Frontal cortex (tissue), 4 donors: ENCODE measurements around the gene PRICKLE3. TPM values are rescaled to one million over a fixed set of nuclear protein-coding genes. Genes with fewer than 3 reads are reported as not detected.
"Not testable (repeated sequence)": the region's sequence is repeated elsewhere in the genome, so short reads cannot be mapped to it uniquely, and the experiment has no call there.

ENCODE experiments used
- DNase-seq, 2 donors: peaks; one replicate each; pipeline ENCODE4 v3.0.0; 2012; ENCODE audit warnings: low spot score in 2 of 2
- FAIRE-seq: peaks from 2 replicates; lab custom pipeline; 2012; peaks lifted over from hg19 to GRCh38; lab: Jason Lieb, UNC
- total RNA-seq: library from RNA; depleted of rRNA; stranded (reverse); fragments of >200 nt; gene quantifications from one replicate; pipeline ENCODE4 v1.2.3, GENCODE V29; 2014
- donor health status: control.
- donor health status: control.
- donor health status: control.

PRICKLE3 gene
- total RNA-seq, 1 donor from 2014 or later, result under 0.01 TPM

DNA sequence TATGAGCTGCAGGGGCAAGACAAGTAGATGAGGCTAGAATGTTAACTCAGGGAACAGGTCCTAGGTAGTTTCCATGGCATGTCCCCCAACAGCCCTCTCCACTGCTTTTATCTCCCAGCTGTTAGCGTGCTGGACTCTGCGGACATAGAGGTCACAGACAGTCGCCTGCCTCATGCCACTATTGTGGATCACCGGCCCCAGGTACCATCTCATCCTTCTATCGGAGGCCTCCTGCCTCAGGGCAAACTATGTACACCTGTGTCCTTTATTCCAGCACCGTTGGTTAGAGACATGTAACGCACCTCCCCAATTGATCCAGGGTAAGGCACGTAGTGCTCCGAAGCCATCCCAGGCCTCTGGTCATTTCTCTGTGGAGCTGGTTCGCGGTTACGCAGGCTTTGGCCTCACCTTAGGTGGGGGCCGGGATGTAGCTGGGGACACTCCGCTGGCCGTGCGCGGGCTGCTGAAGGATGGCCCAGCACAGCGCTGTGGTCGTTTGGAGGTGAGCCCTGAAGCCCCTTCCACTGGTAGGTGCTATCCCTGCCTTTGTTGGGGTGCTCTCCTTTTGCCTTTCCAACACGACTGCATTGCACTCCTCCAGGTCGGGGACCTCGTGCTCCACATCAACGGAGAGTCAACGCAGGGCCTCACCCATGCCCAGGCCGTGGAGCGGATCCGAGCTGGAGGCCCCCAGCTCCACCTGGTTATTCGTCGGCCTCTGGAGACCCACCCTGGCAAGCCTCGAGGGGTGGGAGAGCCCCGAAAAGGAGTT lies 21.4 kb downstream of the PRICKLE3 start:
- DNase-seq (no peak), FAIRE-seq (no peak)

DNA sequence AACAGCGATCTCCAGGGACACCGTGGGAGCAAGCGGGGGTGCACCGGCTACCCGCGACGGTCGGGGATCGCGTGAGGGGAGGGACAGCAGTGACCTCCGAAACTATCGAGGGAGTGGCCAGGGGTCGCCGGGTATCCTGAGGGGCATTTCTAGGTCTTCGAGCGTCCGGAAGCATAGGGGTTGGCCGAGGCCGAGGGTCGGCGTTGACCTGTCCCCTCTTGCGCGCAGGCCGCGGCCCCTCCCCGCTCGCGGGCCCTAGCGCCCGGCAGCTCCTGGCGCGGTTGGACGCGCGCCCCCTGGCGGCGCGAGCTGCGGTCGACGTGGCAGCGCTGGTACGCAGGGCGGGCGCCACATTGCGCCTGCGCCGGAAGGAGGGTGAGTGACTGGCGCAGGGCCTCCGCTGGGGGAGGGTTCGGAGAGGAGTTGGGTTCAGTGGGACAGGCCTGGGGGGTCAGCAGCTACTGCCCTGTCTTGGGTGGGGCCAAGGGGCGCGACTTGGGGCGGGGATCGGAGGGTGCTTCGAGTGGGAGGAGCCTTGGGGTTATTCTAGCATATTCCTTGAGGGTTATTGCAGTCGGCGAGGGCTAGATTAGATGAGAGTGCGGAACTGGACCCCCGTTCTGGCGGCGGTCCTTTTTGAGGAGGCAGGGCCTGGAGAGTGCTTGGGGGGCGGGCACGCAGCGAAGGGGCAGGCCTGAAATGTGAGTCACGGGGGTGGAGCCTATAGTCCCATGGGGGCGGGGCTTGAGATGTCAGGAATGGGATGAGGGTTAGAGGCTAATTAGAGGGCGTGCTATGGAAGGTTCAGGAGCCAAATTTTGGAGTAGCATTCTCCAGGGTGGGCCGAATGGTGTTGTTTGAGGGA lies 22.4 kb downstream of the PRICKLE3 start:
- no peak for FAIRE-seq
- DNase-seq, result peak; percentile 82 to 85

DNA sequence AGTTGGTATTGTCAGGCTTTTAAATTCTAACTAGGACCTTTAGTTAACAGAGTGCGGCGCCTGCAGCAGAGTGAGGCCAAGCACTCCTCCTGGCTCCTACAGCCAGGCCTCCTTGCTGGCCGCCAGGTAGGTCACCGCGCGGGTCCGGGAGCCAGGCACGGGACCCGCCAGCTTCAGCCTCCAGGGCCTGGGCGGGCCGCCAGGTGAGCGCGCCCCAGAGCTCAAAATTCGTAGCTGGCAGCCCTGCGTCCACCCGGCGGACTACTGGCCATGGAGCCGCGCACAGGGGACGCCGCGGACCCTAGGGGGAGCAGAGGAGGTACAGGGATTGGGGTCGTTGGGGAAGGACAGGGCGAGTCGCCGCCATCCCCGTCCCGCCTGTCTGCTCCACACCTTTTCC lies 23.6 kb downstream of the PRICKLE3 start, which contains the start of gene MAGIX:
Gene MAGIX, plus strand, starts transcription at position 139 of the 400 bp plus-strand sequence. Its CDS starts 132 bp downstream, at position 271.
- no peak for FAIRE-seq
- DNase-seq, result peak in 1 of 2 donors; percentile 5

DNA sequence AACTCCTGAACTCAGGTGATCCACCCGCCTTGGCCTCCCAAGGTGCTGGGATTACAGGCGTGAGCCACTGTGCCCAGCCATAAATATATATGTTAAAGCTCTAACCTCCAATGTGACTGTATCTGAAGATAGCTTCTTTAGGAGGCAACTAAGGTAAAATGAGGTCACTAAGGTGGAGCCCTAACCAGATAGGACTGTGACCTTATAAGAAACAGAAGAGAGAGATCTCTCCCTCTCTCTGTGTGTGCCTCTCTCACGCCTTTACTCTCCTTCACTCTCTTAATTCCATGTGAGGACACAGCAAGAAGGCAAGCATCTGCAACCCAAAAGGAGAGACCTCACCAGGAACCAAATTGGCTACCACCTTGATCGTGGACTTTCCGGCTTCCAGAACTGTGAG lies 24.5 kb downstream of the PRICKLE3 start:
- FAIRE-seq, result no peak
- no peak for DNase-seq

DNA sequence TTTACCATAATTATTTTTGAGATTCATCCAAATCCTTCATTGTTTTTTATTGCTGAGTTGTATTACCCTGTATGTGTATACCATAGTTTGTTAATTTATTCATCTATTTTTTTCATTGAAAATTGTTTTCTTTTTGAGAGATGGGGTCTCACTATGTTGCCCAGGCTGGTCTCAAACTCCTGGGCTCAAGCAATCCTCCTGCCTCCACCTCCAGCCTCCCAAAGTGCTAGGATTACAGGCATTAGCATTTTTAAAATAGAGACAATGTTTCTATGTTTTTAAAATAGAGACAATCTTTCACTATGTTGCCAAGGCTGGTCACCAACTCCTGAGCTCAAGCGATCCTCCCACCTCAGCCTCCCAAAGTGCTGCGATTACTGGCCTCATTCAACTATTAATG lies 25.3 kb downstream of the PRICKLE3 start:
- no peak for DNase-seq
- FAIRE-seq, result no peak

DNA sequence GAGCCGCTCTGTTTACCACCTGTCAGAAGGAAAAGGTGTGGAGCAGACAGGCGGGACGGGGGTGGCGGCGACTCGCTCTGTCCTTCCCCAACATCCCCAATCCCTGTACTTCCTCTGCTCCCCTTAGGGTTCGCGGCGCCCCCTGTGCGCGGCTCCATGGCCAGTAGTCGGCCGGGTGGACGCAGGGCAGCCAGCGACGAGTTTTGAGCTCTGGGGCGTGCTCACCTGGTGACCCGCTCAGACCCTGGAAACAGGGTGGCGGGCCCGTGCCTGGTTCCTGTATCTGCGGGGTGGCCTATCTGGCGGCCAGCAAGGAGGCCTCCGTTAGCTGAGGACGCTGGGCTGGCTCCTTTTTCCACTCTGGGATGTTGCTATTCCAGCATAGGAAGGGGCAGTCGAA lies 29.0 kb downstream of the PRICKLE3 start:
- DNase-seq, result no peak
- no peak for FAIRE-seq

DNA sequence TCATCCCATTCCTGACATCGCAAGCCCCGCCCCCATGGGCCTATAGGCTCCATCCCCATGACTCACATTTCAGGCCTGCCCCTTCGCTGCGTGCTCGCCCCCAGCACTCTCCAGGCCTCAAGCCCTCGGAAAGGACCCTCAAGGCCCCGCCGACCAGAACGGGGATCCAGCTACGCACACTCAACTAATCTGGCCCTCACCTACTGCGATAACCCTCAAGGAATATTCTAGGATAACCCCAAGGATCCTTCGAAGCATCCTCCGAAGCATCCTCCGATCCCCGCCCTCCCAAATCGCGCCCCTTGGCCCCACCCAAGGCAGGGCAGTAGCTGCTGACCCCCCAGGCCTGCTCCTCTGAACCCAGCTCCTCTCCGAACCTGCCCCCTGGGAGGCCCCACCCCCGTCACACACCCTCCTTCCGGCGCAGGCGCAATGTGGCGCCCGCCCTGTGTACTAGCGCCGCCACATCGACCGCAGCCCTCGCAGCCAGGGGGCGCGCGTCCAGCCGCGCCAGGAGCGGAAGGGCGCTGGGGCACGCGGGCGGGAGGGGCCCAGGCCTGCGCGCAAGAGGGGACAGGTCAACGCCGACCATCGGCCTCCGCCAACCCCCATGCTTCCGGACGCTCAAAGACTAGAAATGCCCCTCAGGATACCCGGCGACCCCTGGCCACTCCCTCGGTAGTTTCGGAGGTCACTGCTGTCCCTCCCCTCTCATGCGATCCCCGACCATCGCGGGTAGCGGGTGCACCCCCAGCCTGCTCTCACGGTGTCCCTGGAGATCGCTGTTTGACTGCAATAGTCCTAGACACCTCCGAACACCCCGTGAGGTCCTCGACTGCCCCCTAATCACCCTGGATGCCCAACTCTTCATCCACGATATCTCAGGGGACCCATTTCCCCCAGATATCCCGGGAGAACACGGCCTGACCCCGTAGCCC lies 30.0 kb downstream of the PRICKLE3 start:
- DNase-seq (peak; percentile 77 to 83), FAIRE-seq (no peak)

DNA sequence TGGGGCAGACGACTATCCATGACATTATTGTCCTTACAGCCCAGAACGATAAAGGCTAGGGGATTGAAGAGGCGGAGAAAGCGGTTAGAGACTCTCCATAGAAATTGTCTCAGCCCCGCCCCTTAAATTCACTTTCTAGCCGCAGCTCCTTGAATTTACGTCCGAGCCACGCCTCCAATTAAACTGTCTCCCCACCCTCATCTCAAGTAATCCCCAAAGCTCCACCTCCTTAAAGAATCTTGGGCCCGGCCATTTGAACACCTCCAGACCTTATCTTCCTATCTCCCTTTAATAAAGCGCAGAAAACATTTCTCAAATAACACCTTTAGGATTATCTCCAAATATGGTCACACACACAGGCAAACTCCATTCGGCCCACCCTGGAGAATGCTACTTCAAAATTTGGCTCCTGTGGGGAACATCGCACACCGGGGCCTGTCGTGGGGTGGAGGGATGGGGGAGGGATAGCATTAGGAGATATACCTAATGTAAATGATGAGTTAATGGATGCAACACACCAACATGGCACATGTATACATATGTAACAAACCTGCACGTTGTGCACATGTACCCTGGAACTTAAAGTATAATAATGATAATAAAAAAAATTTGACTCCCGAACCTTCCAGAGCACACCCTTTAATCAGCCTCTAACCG lies 30.8 kb downstream of the PRICKLE3 start:
- FAIRE-seq (no peak), DNase-seq (peak in 1 of 2 donors; percentile 10)

DNA sequence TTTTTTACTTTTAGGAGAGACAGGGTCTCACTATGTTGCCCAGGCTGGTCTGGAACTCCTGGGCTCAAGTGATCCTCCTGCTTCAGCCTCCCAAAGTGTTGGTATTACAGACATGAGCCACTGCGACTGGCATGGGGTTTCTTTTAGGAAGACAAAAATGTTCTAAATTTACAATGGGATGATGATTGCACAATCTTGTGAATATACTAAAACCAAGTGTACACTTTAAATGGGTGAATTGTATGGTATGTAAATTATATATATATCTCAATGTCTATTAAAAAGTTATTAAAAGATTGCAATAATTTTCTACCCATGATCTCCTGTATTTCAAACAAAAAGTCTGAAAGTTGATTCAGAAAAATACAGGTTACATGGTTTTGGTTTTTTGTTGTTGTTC lies 32.7 kb downstream of the PRICKLE3 start:
- no peak for FAIRE-seq
- DNase-seq, result no peak

DNA sequence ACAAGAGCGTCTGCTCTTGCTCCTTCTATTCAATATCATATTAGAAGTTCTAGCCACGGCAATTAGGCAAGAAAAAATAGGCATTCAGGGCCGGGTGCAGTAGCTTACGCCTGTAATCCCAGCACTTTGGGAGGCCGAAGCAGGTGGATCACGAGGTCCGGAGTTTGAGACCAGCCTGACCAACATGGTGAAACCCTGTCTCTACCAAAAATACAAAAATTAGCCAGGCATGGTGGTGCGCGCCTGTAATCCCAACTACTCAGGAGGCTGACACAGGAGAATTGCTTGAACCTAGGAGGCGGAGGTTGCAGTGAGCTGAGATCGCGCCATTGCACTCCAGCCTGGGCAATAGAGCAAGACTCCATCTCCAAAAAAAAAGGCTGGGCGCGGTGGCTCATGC lies 36.9 kb downstream of the PRICKLE3 start:
- DNase-seq, FAIRE-seq: not testable (repeated sequence)

DNA sequence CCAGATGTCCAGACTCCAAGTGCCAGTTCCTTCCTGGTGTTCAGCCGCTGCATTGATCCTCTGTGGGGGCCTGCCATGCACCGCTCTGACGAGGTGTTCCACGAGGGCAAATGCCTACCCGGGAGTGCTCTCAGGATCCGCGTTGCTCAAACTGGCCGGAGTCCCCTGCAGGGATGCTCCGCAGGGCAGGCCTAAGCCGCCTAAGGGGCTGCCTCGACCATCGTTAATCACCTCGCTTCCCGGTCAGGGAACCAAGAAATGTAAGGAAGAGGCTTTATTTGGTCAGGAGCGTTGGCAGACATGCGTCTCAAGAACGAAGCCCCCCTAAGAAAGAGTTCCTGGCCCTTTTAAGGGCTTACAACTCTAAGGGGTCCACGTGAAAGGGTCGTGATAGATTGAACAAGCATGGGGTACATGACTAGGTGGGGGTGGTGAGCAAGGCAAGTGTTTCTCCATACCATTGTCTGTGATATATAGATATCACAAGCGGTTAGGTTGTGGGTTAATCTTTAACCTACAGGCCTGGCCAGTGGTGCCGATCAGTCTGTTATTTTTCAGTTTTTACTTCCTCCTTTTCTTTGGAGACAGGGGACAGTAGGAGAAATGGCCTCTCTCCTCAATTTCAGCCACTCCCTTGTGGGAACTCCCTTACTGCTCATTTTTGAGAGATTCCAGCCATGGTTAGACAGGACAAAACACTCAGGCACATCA lies 37.6 kb downstream of the PRICKLE3 start:
- not testable (repeated sequence) for DNase-seq, FAIRE-seq

DNA sequence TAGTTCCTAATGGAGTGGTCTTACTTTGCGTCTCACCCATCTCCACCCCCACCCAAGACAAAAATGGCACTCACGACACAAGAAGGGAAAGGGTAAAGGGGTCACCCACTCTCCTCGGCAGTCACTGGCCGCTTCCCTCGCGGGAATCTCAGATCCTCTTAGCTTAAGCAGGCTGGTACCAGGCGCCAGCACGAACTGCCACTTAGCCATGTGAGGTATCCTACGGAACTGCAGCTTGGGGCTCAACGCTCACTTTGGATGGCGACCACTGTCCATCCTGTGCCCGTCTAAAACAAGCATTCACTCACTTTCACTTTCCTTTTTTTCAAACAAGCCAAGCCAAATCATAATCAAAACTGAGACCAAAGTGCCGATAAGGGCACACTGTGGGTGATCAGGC lies 38.2 kb downstream of the PRICKLE3 start:
- DNase-seq (no peak), FAIRE-seq (no peak)

DNA sequence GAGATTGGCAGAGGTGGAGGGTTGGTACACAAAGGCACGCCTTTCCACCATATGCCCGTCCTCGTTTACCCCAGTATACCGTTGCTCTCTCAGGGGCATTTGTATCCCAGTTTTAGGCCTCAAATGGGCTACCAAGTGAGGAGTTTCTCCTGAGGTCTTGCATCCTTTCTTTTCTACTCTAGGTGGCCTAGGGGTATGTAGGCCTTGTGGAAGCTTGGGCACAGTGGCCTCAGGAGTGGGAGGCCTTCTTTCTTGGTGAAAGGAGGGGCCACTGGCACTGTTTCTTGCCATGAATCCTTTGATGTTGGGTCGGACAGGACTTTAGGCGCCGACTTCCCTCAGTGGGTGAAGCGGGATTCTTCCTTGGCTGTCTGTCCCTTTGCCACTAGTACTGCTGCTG lies 38.9 kb downstream of the PRICKLE3 start:
- DNase-seq (no peak), FAIRE-seq (no peak)

DNA sequence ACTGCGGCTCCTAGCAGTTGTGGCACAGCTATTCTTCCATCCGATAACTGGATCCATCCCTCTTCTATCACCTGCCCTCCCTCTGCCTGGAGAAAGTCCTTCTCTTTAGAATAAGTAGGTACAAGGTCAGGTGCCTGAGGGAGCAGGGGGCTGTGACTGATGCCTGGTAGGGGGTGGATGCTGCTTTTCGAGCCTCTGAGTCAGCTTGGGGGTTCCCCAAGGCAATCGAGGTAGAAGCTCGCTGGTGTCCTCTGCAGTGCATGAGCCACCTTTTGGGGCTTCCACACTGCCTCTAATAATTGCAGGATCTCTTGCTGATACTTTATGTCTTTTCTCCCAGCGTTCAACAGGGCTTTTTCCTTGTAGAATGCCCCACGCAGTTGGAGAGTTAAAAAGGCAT lies 43.0 kb downstream of the PRICKLE3 start:
- not testable (repeated sequence) for FAIRE-seq, DNase-seq

DNA sequence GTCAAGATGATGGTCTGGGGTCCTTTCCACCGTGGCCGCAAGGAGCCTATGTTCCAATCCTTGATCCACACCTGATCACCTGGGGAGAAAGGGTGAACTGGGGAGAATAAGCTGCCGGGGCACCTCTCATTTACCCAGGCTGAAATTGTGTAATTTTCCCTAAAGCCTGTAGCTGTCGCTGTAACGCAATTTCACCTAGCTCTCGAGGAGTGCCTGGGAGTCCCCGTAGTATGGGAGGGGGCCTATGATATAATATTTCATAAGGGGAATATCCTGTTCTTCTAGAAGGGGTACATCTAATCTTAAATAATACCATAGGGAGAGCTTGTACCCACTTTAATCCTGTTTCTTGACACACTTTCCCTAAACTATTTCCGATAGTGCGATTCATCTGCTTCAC lies 43.9 kb downstream of the PRICKLE3 start:
- not testable (repeated sequence) for FAIRE-seq, DNase-seq

DNA sequence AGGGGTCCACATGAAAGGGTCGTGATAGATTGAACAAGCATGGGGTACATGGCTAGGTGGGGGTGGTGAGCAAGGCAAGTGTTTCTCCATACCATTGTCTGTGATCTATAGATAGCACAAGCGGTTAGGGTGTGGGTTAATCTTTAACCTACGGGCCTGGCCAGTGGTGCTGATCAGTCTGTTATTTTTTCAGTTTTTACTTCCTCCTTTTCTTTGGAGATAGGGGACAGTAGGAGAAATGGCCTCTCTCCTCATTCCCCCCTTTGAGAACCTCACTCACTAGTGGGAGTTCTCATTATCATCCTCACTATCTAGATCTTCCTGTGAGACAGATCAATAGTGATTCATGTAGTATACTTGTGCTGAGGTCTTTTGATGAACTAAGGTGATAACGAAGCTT lies 46.5 kb downstream of the PRICKLE3 start:
- FAIRE-seq (no peak), DNase-seq (no peak)

DNA sequence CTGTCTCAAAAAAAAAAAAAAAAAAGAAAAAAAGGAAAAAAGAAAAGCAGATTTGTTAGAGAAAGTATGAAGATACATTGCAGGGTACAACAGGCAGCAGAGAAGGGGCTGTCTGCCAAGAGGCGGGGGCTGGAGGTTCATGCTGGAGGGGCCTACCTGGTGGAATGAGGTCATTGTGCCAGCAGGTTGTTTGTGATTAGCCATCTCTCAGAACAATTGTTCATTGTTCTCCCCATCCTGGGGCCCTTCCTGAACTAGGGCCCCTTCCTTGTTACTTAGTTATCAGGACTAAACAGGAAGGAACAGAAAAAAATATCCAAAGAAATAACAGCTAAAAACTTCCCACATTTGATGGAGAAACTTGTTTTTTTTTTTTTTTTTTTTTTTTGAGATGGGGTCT lies 48.7 kb downstream of the PRICKLE3 start:
- no peak for FAIRE-seq
- DNase-seq, result no peak

DNA sequence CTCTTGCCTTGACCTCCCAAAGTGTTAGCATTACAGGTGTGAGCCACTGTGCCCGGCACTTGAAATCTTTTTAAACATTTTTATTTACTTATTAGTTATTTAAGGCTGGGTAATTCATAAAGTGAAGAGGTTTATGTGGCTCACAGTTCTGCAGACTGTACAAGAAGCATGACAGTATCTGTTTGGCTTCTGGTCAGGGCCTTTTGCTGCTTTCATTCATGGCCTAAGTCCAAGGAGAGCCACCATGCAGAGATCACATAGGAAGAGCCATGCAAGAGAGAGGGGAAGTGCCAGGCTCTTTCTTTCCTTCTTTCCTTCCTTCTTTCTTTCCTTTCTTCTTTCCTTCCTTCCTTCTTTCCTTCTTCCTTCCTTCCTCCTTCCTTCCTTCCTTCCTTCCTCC lies 52.4 kb downstream of the PRICKLE3 start:
- DNase-seq, result no peak
- no peak for FAIRE-seq

DNA sequence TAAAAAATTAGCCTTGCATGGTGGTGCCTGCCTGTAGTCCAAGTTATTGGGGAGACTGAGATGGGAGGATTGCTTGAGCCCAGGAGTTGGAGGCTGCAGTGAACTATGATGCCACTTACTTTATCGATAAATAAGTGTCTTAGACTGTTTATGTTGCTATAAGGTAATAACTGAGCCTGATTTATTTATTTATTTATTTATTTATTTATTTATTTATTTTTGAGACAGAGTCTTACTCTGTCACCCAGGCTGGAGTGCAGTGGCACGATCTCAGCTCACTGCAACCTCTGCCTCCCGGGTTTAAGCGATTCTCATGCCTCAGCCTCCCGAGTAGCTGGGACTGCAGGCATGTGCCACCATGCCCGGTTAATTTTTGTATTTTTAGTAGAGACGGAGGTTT lies 53.9 kb downstream of the PRICKLE3 start:
- not testable (repeated sequence) for FAIRE-seq, DNase-seq
